ENCODE results near the gene BTNL2. TPM values are rescaled to one million over a fixed set of nuclear protein-coding genes. Genes with fewer than 3 reads are reported as not detected.

The BTNL2 gene
- total and polyA plus RNA-seq, 9 of the 15 experiments (the other 6 are each of a cell fraction or from before 2014, with no cell fraction given): not detected

DNA sequence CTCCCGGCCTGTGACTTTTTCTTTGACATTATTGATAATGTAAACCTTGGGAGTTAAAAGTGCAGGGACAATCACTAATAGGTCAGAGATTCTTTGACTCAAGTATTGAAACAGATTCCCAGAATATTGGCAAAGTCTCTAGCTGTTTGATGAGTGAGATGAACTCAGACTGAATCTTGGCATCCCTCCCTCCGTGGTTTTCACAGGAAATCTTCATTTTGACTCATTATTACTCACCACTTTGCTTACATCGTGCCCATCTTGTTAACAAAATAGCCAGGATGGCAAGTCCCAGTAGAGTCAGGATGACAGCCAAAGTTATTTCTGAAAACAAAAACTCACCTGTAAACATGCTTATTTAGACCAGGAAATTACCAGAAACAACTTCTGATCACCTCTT, 37.3 kb downstream of the BTNL2 start:
- ATAC-seq (no peak), DNase-seq (ENCODE audit: extremely low read depth in 1 of 4, low spot score in 3 of 4) (no peak), FAIRE-seq (no peak)
- TF ChIP-seq NELFE (IDR thresholded peaks at IDR 0.05; ENCODE audit: insufficient read depth, insufficient read length) (no peak), SMAD2 (IDR thresholded peaks at IDR 0.05; ENCODE audit: low read depth, low read length) (no peak), MXI1 (IDR thresholded peaks at IDR 0.05; ENCODE audit: low read depth, low read length) (no peak), MTF1 (CRISPR knock-in tag; IDR thresholded peaks at IDR 0.05; ENCODE audit: borderline replicate concordance) (no peak), CHD2 (IDR thresholded peaks at IDR 0.05; ENCODE audit: low read depth, low read length) (no peak), MCM5 (IDR thresholded peaks at IDR 0.05; ENCODE audit: low read depth) (no peak), NCOA6 (IDR thresholded peaks at IDR 0.05) (no peak), ZNF586 (CRISPR knock-in tag; conservative IDR thresholded peaks at IDR 0.05) (no peak), ZNF766 (CRISPR knock-in tag; conservative IDR thresholded peaks at IDR 0.05) (no peak), RFX7 (CRISPR knock-in tag; IDR thresholded peaks at IDR 0.05) (no peak)
- no peak overlapping the region for H3K27ac ChIP-seq (ENCODE audit: extremely low read depth, low read depth, low read length)
- no peak overlapping the region for H3K9ac ChIP-seq (ENCODE audit: insufficient read depth in 1 of 2, low read depth in 2 of 2, low read length in 2 of 2)
- no peaks in the 10 kb centered on the region for H3K9me3 ChIP-seq (replicated peaks; ENCODE audit: control insufficient read depth, insufficient read depth, low read depth, low read length)
- H4K20me1 ChIP-seq (replicated peaks; ENCODE audit: control insufficient read depth, insufficient read depth, low read length): no peaks in the 10 kb centered on the region
- H2AFZ ChIP-seq (ENCODE audit: low read depth, low read length): no peak overlapping the region
- no peaks in the 10 kb centered on the region for H3K4me1 ChIP-seq (replicated peaks in 1 of 2; ENCODE audit: control insufficient read depth in 2 of 2, insufficient read depth in 2 of 2, low read length in 2 of 2)
- H3K9me1 ChIP-seq (ENCODE audit: control insufficient read depth, insufficient read depth, low read length): no peaks in the 10 kb centered on the region
- no TSS peak for BruUV-seq (replicated peaks)
- peaks cover 12 to 24% of the 10 kb centered on the region in 2 experiments; a peak in 3 of 5 replicates for H3K27me3 ChIP-seq (ENCODE audit: control insufficient read depth in 2 of 2, insufficient read depth in 2 of 2, low read length in 2 of 2)
- ChIA-PET POLR2A (no interaction called here), CTCF (ENCODE audit: low intra/inter-chr PET ratio) (no interaction called here)
- H3K4me2 ChIP-seq (ENCODE audit: insufficient read depth, low read length): no peak overlapping the region
- intact Hi-C loops (cut with micrococcal nuclease) (no loop called here), in situ Hi-C loops (cut with MboI) (no loop called here)
- 2% methylated on average over 3 of the region's 3 CpGs for WGBS (ENCODE audit: insufficient coverage, low coverage, missing lambda C conversion rate)
- no peak overlapping the region for H3K4me3 ChIP-seq
- H3K36me3 ChIP-seq (ENCODE audit: control insufficient read depth, insufficient read depth, low read length): no peaks in the 10 kb centered on the region
- no peaks in the 10 kb centered on the region for H3K79me2 ChIP-seq (ENCODE audit: control insufficient read depth, insufficient read depth, low read length)
